Measurements from ENCODE around the gene DOK4. TPM values are rescaled to one million over a fixed set of nuclear protein-coding genes. Genes with fewer than 3 reads are reported as not detected.

DOK4 gene
- total RNA-seq, 1 donor from 2014 or later = 17.6 TPM

DNA sequence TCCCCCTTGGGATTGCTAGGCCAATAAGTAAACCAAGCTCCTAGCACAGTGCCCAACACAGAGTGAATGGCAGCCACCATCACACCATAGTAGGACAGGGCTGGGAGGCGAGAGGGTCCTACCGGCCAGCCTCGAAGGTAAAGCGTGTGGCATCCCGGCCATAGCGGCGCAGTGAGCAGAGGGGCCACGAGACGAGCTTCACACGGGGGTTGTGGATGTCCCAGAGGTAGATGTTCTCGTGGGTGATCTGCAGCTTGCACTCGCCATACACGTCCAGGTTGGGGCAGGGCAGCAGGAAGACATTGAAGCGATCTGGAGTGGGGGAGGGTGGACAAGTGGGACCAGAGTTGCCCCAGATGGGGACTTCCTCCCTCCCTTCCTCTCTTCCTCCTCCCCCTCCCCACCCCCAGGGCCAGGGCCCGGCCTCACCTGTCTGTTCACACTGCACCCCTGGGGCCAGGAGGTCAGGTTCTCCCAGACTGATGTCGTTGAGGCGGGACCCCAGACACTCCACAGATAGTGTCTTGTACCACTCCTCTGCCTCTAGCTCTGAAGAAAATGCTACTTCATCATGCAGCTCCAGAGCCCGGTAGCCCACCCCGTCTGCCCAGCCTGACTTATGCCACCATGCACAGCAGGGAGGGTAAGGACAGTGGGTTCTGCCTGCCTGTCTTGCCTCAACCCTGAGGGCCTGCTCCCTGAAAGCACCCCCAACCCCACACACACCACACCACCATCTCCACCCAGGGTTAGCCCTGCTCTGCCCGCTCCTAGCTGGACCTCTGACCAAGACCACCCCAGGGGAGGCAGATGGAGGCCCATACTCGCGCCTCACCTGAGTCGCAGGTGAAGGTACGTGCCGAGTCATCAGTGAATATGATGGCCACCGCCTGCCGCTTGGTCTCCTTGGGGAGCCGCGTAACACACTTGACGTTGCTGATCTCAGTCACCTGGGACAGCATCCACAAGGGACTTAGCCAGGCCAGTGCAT lies 11.3 kb downstream of the DOK4 start:
- H3K4me3 ChIP-seq (ENCODE audit: low read depth, low read length) = no peak overlapping the region
- H3K36me3 ChIP-seq (ENCODE audit: control insufficient read depth, insufficient read depth, low read length) = peaks cover 14% of the 10 kb centered on the region
- no peaks in the 10 kb centered on the region for H3K27me3 ChIP-seq (ENCODE audit: control insufficient read depth, insufficient read depth, low read length)
- FAIRE-seq (no peak), DNase-seq (ENCODE audit: low read depth) (no peak)
- TF ChIP-seq, protein P1, sequence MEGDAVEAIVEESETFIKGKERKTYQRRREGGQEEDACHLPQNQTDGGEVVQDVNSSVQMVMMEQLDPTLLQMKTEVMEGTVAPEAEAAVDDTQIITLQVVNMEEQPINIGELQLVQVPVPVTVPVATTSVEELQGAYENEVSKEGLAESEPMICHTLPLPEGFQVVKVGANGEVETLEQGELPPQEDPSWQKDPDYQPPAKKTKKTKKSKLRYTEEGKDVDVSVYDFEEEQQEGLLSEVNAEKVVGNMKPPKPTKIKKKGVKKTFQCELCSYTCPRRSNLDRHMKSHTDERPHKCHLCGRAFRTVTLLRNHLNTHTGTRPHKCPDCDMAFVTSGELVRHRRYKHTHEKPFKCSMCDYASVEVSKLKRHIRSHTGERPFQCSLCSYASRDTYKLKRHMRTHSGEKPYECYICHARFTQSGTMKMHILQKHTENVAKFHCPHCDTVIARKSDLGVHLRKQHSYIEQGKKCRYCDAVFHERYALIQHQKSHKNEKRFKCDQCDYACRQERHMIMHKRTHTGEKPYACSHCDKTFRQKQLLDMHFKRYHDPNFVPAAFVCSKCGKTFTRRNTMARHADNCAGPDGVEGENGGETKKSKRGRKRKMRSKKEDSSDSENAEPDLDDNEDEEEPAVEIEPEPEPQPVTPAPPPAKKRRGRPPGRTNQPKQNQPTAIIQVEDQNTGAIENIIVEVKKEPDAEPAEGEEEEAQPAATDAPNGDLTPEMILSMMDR (IDR thresholded peaks at IDR 0.05; ENCODE audit: insufficient read depth, low read length, severe bottlenecking) = no peak

DNA sequence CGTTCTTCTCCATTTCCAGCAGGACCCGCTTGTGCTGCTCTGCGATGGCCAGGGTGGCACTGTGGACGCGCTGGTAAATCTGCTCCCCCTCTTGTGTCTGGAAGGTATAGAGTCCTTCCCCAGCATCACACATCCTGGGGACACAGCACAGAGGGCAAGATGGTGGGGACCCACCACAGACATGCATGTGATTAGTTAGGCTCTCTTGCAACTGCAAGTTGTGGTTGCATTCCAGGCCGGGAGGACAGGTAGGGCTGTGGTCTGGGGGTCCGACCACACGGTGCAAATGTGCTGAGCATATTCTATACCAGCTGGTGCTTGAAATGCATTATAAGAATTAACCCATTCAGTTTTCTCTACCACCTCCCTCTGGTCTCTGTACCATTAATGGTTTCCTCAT lies 12.4 kb downstream of the DOK4 start:
- H3K27me3 ChIP-seq (ENCODE audit: control insufficient read depth, insufficient read depth, low read length) = no peaks in the 10 kb centered on the region
- peaks cover 21% of the 10 kb centered on the region for H3K36me3 ChIP-seq (ENCODE audit: control insufficient read depth, insufficient read depth, low read length)
- TF ChIP-seq, protein P1 (IDR thresholded peaks at IDR 0.05; ENCODE audit: insufficient read depth, low read length, severe bottlenecking) = no peak
- H3K4me3 ChIP-seq (ENCODE audit: low read depth, low read length) = no peak overlapping the region
- FAIRE-seq = no peak
- no peak for DNase-seq (ENCODE audit: low read depth)

DNA sequence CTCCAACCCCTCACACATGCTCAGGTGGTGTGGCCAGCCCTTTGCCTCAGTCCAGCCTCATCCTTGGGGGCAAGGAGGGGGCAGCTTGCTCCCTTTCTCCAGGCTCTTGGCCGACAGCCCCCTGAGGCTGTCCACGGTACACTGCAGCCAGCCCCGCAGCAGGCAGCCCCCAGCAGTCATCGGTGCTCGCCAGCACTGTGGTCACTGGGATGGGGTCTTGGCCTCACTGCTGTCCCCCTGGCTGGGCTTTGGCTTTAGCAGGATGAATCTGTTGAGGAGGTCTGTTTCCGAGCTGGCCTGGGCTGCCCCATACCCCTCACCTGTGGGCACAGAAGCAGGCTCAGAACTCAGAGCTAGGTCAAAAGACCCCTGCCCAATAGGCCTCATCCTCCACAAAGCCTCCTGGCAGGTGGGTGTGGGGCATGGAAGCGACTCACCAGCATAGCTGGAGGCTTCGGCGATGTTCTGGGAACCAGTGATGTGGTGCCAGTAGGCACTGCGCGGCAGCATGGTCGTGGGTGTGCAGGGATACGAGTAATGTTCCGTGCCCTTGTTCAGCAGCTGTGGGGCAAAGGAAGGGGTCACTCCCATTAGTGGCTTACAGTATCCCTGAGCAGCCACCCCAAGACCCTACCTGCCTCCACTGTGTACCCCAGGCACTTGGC lies 13.0 kb downstream of the DOK4 start:
- Histone ChIP-seq H3K27me3 (ENCODE audit: control insufficient read depth, insufficient read depth, low read length) (no peaks in the 10 kb centered on the region), H3K36me3 (ENCODE audit: control insufficient read depth, insufficient read depth, low read length) (peaks cover 20% of the 10 kb centered on the region), H3K4me3 (ENCODE audit: low read depth, low read length) (no peak overlapping the region)
- TF ChIP-seq, protein P1 (IDR thresholded peaks at IDR 0.05; ENCODE audit: insufficient read depth, low read length, severe bottlenecking) = no peak
- DNase-seq (ENCODE audit: low read depth) = no peak
- FAIRE-seq = no peak

DNA sequence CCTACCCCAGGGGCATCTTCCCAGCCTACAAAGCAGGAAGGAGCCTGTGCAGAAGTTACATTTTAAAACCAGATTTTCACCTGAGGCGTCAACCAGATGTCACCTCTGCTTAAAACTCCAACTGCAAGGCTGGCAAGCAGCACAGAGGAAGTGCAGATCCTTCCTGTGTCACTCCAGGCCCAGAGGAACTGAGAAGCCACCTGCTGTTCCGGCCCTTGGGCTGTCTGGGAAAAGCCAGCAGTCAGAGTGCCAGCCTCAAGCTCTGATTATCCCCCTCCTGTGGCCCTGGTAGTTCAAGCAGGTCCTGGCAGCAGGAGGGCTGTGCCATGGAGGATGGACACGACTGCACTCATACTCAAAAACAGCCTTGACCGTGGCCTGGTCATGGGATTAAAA lies 13.6 kb downstream of the DOK4 start:
- H3K36me3 ChIP-seq (ENCODE audit: control insufficient read depth, insufficient read depth, low read length) = peaks cover 22% of the 10 kb centered on the region
- no peaks in the 10 kb centered on the region for H3K27me3 ChIP-seq (ENCODE audit: control insufficient read depth, insufficient read depth, low read length)
- DNase-seq (ENCODE audit: low read depth) (no peak), FAIRE-seq (no peak)
- TF ChIP-seq, protein P1 (IDR thresholded peaks at IDR 0.05; ENCODE audit: insufficient read depth, low read length, severe bottlenecking) = no peak
- no peak overlapping the region for H3K4me3 ChIP-seq (ENCODE audit: low read depth, low read length)

DNA sequence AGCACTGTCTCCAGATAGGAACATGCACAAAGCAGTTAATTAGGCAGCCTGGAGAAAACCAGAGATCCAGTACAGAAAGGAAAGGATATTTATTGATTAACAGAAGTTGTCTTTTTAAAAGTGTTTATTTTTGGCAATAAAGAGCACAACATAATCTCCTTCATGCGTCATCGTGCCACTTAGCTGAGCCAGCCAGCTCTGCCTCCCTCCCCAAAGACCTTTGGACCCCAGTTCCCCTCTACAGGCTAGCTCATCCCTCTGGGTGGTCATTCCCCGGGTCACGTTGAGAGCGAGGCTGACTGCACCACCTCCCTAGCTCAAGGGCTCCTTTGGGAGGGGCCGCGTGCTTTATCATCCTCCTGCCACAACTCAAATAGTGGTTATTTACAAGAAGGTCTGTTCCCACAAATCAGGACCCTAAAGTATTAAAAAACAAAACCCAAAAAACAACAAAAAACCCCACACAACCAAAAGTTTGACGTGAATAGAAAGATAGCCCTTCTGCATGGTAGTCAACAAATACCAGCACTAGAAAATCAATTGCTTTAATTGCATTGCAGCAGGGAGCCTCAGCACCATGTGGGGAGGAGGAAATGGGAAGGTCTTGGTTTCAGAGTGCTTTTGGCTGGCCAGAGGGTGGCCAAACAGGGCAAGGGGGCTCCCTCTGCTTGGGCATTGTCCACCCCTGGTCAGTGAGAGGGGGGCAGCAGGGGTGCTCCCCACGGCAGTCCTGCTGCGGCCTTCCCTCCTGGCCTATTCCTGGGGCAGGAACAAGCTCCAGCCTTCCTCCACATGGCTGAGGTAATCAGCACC lies 14.2 kb downstream of the DOK4 start:
- Histone ChIP-seq H3K27me3 (ENCODE audit: control insufficient read depth, insufficient read depth, low read length) (no peaks in the 10 kb centered on the region), H3K4me3 (ENCODE audit: low read depth, low read length) (no peak overlapping the region), H3K36me3 (ENCODE audit: control insufficient read depth, insufficient read depth, low read length) (peaks cover 22% of the 10 kb centered on the region)
- FAIRE-seq = no peak
- DNase-seq (ENCODE audit: low read depth) = no peak
- TF ChIP-seq, protein P1 (IDR thresholded peaks at IDR 0.05; ENCODE audit: insufficient read depth, low read length, severe bottlenecking) = no peak

All from bronchial epithelial cell (primary cell).